DOHH2 (cell line): ENCODE measurements around the gene RETREG2.

ENCODE experiments used
- CTCF ChIP-seq: fragments of 200-600 bp; sonication (generic); IDR thresholded peaks from one replicate; pipeline ENCODE4 v1.5.1; 2014; ENCODE audit warnings: antibody characterized with exemption, mild to moderate bottlenecking, low read depth, low read length; ENCODE audit not compliant: poor library complexity, severe bottlenecking
- EZH2phosphoT487 ChIP-seq: fragments of 200-600 bp; sonication (generic); IDR thresholded peaks from 2 replicates; pipeline ENCODE4 v1.6.1; 2017; ENCODE audit warnings: borderline replicate concordance, mild to moderate bottlenecking, antibody characterized with exemption, low read length, moderate library complexity, mixed read lengths

GRCh38 chr2:219216535-219216915 is 38.5 kb downstream of the RETREG2 start:
- no peak for TF ChIP-seq CTCF
- no peak for TF ChIP-seq EZH2phosphoT487
